GM18505 (cell line): Measurements from ENCODE around the gene DCBLD2.

Source experiments
- ATAC-seq: cut with Tn5 transposase; IDR thresholded peaks from one replicate; pipeline ENCODE4 v1.9.1; 2021; ENCODE audit not compliant: unreplicated experiment
- POLR2A ChIP-seq: IDR thresholded peaks from 4 replicates; pipeline ENCODE4 v1.6.1; 2011; ENCODE audit warnings: borderline replicate concordance; ENCODE audit not compliant: insufficient read depth, insufficient read length; ENCODE audit errors: extremely low read depth

Gene DCBLD2

GRCh38 chr3:98784666-98785600 is 116.6 kb downstream of the DCBLD2 start:
- no peak for TF ChIP-seq POLR2A
- ATAC-seq = no peak

GRCh38 chr3:98784042-98784441 is 117.5 kb downstream of the DCBLD2 start:
- ATAC-seq = no peak
- no peak for TF ChIP-seq POLR2A

GRCh38 chr3:98782824-98783500 is 118.5 kb downstream of the DCBLD2 start:
- TF ChIP-seq POLR2A = no peak
- ATAC-seq = peak; percentile 63

DNA sequence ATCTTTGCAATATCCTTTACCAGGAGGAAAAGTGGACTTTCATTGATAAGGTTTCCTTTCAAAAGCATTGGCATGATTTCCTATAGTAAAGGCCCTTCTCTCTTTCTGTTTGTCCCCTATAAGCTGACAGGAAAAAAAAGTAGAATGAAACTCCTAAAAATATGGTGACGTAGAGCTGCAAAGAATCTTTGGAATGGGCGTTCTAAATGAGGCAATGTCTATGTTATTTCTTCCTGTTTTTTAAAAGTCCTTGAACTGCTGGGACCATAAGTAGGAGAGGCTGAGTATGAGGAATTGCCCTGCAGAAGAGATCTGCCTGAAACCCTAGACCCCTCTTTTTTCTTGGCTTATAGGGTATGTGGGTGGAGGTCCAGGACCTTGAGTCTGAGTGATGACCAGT is 121.2 kb downstream of the DCBLD2 start:
- no peak for TF ChIP-seq POLR2A
- ATAC-seq = no peak

- TF ChIP-seq POLR2A = no peak
- no peak for ATAC-seq
These were observed 121.8 kb downstream of the DCBLD2 start for GRCh38 chr3:98779541-98780335.

- ATAC-seq = no peak
- TF ChIP-seq POLR2A = no peak
These were observed 122.6 kb downstream of the DCBLD2 start for GRCh38 chr3:98778852-98779413.

DNA sequence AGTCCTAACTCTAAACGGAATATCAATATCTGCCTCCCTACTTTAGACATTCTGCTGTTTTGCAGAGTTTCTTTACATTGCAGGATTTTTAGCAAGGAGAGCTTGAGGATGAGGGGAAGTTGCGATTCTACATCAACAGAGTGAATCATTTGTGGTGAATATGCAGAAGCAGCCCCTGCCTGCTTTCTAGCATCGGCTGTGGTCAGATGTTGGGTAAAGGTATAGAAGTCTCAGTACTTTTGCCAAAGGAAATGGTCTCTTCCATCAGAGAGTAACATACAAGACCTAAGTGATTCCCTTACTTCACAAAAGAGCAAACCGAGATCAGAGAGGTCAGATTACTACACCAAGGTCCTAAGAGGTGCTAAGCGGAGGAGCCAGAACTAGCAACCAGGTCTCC is 123.1 kb downstream of the DCBLD2 start:
- no peak for TF ChIP-seq POLR2A
- ATAC-seq = no peak

DNA sequence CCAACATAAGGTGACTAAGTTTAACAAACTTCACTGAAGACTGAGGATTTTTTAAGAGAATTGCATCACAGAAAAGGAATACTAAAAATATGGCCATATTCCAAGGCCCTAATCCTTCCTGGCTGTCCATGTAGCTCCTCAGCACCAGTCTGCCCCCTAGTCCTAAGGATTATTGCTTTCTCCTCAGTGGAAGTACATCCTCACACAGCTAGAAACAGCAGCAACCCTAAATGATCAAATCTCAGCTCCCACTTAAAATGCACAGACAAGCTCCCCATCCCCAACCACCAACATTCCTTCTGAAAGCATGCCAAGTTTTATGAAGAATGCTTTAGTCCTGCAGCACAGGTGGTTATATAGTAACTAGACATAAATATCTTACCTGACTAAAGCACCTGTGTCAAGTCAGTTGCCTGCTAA is 123.7 kb downstream of the DCBLD2 start:
- no peak for TF ChIP-seq POLR2A
- no peak for ATAC-seq

DNA sequence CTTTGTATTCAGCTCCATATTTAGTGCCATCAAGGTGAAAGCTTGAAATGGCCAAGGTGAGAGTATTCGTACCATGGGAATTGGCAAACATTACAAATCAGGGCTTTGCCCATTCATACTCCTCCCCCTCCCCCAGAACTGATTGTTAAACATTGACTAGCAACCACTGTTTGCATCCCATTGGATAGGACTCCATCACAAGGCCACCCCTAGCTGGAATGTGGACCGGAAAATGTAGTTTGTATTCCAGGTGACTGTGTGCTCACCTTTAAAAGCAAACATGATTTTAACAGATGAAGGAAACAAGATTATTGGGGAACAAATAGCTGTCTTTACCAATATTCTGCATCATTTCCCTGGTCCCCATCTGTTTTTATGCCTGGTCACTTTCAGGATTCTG is 124.2 kb downstream of the DCBLD2 start:
- ATAC-seq = no peak
- no peak for TF ChIP-seq POLR2A

DNA sequence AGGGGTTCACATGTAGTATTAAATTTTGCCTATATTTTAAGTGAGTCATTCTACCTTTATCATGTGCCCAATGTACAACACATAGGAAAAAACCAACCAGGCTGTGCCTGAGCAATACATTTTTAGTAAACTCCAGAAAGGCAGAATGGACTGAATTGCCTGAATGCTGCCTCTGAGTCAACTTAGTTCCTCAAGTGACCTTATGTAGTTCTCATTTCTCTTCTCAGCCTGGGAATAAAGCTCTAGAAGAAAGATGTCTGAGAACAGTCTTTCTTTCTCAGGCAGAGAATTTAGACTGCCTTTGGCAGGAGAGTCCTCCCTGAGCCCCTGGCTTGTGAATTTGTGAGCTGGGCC is 125.4 kb downstream of the DCBLD2 start:
- TF ChIP-seq POLR2A = no peak
- no peak for ATAC-seq

GRCh38 chr3:98775459-98776139 is 125.9 kb downstream of the DCBLD2 start:
- TF ChIP-seq POLR2A = no peak
- no peak for ATAC-seq

GRCh38 chr3:98772022-98772421 is 129.5 kb downstream of the DCBLD2 start:
- no peak for ATAC-seq
- no peak for TF ChIP-seq POLR2A
